Psoas muscle (tissue), 8 donors: ENCODE measurements around the gene CISD3. TPM values are rescaled to one million over a fixed set of nuclear protein-coding genes. Genes with fewer than 3 reads are reported as not detected.

Experiments used
- ATAC-seq, 4 donors: fragments of 200-7000 bp; cut with Tn5 transposase; one replicate each; pipeline ENCODE4 v1.9.1; 2020; ENCODE audit warnings: moderate library complexity in 3 of 4, mild to moderate bottlenecking in 2 of 4
- DNase-seq, 2 donors: peaks; one replicate each; pipeline ENCODE4 v3.0.0-alpha.2; 2020
- H3K27ac ChIP-seq: fragments of 200-600 bp; one replicate; pipeline ENCODE4 v1.8.0; 2022
- H3K27me3 ChIP-seq, 3 donors: fragments of 200-600 bp in 1 of 3; one replicate each; pipeline versions ENCODE4 v1.6.1 to v1.8.0; 2013 to 2022; ENCODE audit warnings: low read length in 2 of 3, mild to moderate bottlenecking in 2 of 3, moderate library complexity in 1 of 3; ENCODE audit not compliant: insufficient read depth in 3 of 3
- H3K36me3 ChIP-seq, 2 donors: fragments of 200-600 bp in 1 of 2; one replicate each; pipeline versions ENCODE4 v1.6.1 to v1.8.0; 2013 to 2022; ENCODE audit warnings: low read depth in 1 of 2, mild to moderate bottlenecking in 1 of 2, moderate library complexity in 1 of 2; ENCODE audit not compliant: insufficient read depth in 1 of 2
- H3K4me1 ChIP-seq: fragments of 200-600 bp; one replicate; pipeline ENCODE4 v1.8.0; 2022
- H3K4me3 ChIP-seq: fragments of 200-600 bp; one replicate; pipeline ENCODE4 v1.8.0; 2022; ENCODE audit warnings: mild to moderate bottlenecking
- H3K9me3 ChIP-seq: fragments of 200-600 bp; one replicate; pipeline ENCODE4 v1.8.0; 2022
- WGBS, 3 donors: extraction: QIAGEN DNeasy Blood & Tissue Kit; methylation state at CpG; one replicate each; pipeline versions ENCODE4 v1.1.6 to v1.1.7; 2013; 5-methylcytosine and 5-hydroxymethylcytosine counted together
- intact Hi-C, 2 donors: fragments of 100-400 bp; cut with DNase I; formaldehyde crosslinking; loops; one replicate each; pipeline versions ENCODE4 v1.11.0 to v1.14.2; 2022
- polyA plus RNA-seq, 3 donors: library from polyadenylated mRNA; stranded (reverse); fragments of 200-250 nt; gene quantifications; one replicate each; pipeline ENCODE4 v1.2.3, GENCODE V29; 2013
- total RNA-seq, 4 donors: library from RNA; stranded (reverse); fragmentation: NEBNext Ultra II Directional in 2 of 4; extraction: Animal tissue kit (Norgen Biotek cat#: 25700) in 2 of 4; gene quantifications; one replicate each; pipeline versions ENCODE4 v1.2.1 to v1.2.4, GENCODE V29; 2021 to 2023
- TF ChIP-seq, protein P1 (sequence below): fragments of 200-600 bp; IDR thresholded peaks from one replicate; pipeline ENCODE4 v1.8.0; 2022; ENCODE audit warnings: antibody characterized with exemption
- donor health status: healthy with polysubstance abuse.
- donor health status: DM: no; HTN: no; CAD: no; lungs with moderate emphysema.
- donor health status: Bipolar disorder and iron deficiency.
- donor health status: healthy.
- donor health status: DM: yes; HTN: yes; CAD: no.
- donor health status: DM: no; HTN: no; CAD: no.
- donor health status: DM: no; HTN: no; CAD: no.
- donor health status: DM: yes; HTN: yes; CAD: no.

The CISD3 gene
- total and polyA plus RNA-seq, 7 donors = 29.9 to 83.6 (median 41.5) TPM

DNA sequence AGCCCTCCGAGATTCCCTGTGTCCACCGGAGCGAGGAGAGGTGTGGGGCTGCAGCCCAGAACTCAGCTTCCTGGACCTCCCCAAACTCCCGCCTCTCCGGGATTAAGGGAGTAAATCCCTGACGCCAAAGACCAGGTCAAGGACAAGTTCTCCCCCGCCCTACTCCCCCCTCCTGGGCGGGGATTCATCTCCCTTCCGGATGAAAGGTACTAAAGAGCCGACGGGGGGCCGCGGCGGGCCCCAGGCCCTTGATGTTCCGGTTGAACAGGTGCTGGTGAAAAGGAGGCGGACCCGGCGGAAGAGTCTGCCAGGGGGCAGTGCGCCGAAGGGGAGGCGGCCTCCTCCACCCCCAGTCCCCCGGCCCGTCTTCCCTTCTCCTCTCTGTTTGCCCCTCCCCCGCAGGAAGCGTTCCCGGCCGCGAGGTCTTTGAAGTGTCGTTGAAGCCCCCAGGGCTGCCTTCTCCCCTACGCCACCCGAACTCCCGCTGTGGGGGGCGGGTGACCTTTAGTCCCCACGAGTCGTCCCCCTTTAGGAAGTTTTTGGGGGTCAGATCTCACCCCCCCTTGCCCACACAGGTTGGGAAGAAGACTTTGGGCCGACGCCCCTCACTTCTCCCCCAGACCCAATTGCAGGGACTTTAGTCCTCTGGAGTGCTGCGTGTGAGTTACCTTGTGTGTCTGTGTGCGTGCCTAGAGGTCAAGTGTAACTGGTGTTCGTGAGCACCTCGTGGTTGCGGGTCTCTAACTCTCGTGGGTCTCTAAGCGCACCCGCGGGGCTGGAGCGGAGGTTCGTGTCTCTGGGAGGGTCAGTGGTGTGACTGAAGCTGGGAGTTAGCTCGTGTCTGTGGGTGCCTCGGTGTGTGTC lies 26.2 kb upstream of the CISD3 start:
- TF ChIP-seq, protein P1, sequence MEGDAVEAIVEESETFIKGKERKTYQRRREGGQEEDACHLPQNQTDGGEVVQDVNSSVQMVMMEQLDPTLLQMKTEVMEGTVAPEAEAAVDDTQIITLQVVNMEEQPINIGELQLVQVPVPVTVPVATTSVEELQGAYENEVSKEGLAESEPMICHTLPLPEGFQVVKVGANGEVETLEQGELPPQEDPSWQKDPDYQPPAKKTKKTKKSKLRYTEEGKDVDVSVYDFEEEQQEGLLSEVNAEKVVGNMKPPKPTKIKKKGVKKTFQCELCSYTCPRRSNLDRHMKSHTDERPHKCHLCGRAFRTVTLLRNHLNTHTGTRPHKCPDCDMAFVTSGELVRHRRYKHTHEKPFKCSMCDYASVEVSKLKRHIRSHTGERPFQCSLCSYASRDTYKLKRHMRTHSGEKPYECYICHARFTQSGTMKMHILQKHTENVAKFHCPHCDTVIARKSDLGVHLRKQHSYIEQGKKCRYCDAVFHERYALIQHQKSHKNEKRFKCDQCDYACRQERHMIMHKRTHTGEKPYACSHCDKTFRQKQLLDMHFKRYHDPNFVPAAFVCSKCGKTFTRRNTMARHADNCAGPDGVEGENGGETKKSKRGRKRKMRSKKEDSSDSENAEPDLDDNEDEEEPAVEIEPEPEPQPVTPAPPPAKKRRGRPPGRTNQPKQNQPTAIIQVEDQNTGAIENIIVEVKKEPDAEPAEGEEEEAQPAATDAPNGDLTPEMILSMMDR = no peak
- Histone ChIP-seq H3K4me3 (peak overlapping the region; percentile 97), H3K27ac (peak overlapping the region; percentile 98), H3K36me3 (peaks cover 0 to 18% of the 10 kb centered on the region in 2 donors), H3K4me1 (peaks cover 42% of the 10 kb centered on the region), H3K9me3 (no peaks in the 10 kb centered on the region), H3K27me3 (no peaks in the 10 kb centered on the region)
- peak; percentile 87 to 91 for DNase-seq
- WGBS, 3 donors = 0 to 1% (median 1%) methylated on average over 34 to 50 of the region's 50 CpGs
- ATAC-seq = peak; percentile 61 to 76 (median 70)
- intact Hi-C loops = no loop called here

DNA sequence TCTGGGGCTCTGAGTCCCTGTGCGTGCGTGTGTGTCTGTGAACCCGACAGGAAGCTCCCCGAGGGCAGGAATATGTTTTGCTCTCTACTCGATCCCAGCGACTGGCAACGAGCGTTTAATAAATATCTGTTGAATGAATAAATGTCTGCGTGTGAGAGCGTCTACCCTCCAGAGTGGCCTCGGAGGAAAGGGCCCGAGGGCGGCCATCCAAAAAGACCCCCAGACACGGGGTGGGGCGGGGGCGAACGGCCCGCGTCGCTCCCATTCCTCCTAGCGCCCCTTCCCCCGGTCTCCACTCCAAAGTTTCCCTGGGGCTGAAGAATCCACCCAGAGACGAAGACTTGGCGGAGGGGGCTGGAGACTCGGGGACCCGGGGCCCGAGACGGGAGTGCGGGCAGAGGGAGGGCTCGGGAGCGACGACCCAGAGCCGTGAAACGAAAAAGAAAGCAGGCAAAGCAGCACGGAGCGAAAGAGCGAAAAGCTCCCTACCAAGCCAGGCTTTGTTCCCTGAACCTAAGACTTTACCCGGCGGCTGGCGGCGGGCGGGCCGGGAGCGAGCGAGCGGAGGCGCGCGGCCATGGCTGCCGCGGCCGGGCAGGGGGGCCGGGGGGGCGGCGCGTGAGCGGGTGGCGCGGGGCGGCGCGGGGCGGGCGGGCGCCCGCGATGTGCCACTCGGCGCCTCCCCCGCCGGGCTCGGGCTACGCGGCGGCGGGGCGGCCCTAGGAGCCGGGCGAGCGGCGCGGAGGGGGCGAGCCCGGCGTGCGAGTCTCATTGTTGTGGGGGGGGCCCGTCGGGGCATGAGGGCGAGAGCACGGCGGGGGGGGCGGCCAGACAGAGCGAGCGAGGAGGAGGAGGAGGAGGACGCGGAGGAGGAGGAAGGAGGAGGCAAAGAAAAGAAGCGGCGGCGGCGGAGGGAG lies 25.3 kb upstream of the CISD3 start, which contains the start of gene MLLT6:
Gene MLLT6 (plus strand): TSS at position 668 of the 917 bp plus-strand sequence. CDS start 360 bp downstream, outside the sequence.
- Histone ChIP-seq H3K36me3 (peaks cover 0 to 27% of the 10 kb centered on the region in 2 donors), H3K27me3 (no peaks in the 10 kb centered on the region), H3K27ac (peak within 1 kb of the TSS; percentile 98), H3K4me1 (peaks cover 51% of the 10 kb centered on the region), H3K4me3 (peak within 1 kb of the TSS; percentile 97), H3K9me3 (no peaks in the 10 kb centered on the region)
- TF ChIP-seq, protein P1 = no peak
- 0 to 1% (median 1%) methylated on average over 62 to 99 of the region's 100 CpGs for WGBS, 3 donors
- intact Hi-C loops = no loop called here
- ATAC-seq = peak; percentile 25 to 63 (median 48)
- peak; percentile 83 to 90 for DNase-seq

DNA sequence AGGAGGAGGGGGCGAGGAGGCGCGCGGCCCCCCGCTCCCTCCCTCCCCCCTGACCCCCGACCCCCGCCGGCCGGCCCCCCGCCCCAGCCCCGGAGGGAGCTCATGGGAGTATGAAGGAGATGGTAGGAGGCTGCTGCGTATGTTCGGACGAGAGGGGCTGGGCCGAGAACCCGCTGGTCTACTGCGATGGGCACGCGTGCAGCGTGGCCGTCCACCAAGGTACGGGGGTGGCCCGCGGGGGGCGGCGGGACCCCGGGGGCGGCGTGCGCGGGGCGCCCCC lies 24.7 kb upstream of the CISD3 start:
- no peak for ATAC-seq
- TF ChIP-seq, protein P1 = no peak
- intact Hi-C loops = no loop called here
- Histone ChIP-seq H3K4me1 (peaks cover 56% of the 10 kb centered on the region), H3K36me3 (peaks cover 0 to 31% of the 10 kb centered on the region in 2 donors), H3K27me3 (no peaks in the 10 kb centered on the region), H3K9me3 (no peaks in the 10 kb centered on the region), H3K4me3 (peak overlapping the region; percentile 97), H3K27ac (peak overlapping the region; percentile 98)
- 0 to 3% (median 1%) methylated on average over 2 to 32 of the region's 32 CpGs for WGBS, 3 donors
- DNase-seq = no peak

DNA sequence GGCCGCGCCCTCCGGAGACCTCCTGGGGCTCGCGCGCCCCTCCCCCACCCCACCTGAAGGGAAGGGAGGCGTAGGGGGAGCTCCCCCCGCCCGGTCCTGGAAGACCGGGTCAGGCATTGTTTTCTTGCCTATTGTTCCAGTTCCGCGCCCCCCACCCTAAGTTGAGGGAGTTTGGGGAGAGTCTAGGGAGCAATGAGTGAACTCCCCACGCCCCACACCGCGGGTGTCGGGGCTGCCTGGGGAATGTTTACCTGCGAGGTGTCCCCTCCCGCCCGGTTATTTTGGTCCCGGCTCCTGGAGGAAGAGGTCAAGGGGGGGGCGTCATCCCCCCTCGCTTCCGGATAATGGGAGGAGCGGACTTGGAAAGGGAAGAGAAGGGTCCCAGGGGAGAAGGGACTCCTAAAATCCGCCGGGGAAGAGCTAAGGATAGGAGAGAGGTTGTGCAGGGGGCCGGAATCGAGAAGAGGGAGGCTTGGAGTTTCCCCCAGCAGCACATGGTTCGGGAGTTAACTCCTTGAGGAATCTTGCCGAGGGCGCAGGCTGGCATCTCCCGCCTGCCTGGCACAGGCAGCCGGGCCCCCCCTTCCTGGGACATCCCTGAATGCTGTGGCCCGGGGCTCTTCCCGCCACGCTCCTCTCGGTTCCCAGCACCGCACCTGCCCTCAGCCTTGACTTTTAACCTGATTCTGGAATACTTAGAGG lies 24.2 kb upstream of the CISD3 start:
- Histone ChIP-seq H3K27me3 (no peaks in the 10 kb centered on the region), H3K4me3 (peak overlapping the region; percentile 97), H3K36me3 (peaks cover 0 to 35% of the 10 kb centered on the region in 2 donors), H3K4me1 (peaks cover 56% of the 10 kb centered on the region), H3K9me3 (no peaks in the 10 kb centered on the region), H3K27ac (peak overlapping the region; percentile 98)
- DNase-seq (peak; percentile 73 to 79), ATAC-seq (no peak)
- 1% methylated on average over 29 to 38 of the region's 38 CpGs for WGBS, 3 donors
- TF ChIP-seq, protein P1 = no peak
- intact Hi-C loops = no loop called here
